CD4-positive, CD25-positive, alpha-beta regulatory T cell (primary cell): Measurements from ENCODE around the gene RACK1. TPM values are rescaled to one million over a fixed set of nuclear protein-coding genes. Genes with fewer than 3 reads are reported as not detected.

ENCODE experiments used
- ATAC-seq, 2 donors: fragments of 150-1000 bp; cut with Tn5 transposase; one replicate each; pipeline ENCODE4 v1.10.0; 2021; ENCODE audit warnings: low read depth in 2 of 2, moderate number of reproducible peaks in 2 of 2, moderate library complexity in 1 of 2
- DNase-seq, 3 donors: peaks; one replicate each; pipeline versions ENCODE4 v3.0.0 to v3.0.0-alpha.2; 2012 to 2022; ENCODE audit warnings: mixed read lengths in 1 of 3
- H3K27ac ChIP-seq: one replicate; pipeline ENCODE4 v1.7.0; 2013; ENCODE audit warnings: mild to moderate bottlenecking, low read length; ENCODE audit not compliant: insufficient read depth, poor library complexity, severe bottlenecking
- H3K27me3 ChIP-seq: one replicate; pipeline ENCODE4 v1.7.0; 2013; ENCODE audit warnings: low read length; ENCODE audit not compliant: control insufficient read depth, insufficient read depth
- H3K36me3 ChIP-seq: one replicate; pipeline ENCODE4 v1.7.0; 2013; ENCODE audit warnings: mild to moderate bottlenecking, low read length, moderate library complexity; ENCODE audit not compliant: control insufficient read depth, insufficient read depth
- H3K4me1 ChIP-seq: 2 replicates; pipeline ENCODE4 v1.7.0; 2013; ENCODE audit warnings: mild to moderate bottlenecking, low read length; ENCODE audit not compliant: insufficient read depth, control insufficient read depth, poor library complexity, severe bottlenecking
- H3K4me3 ChIP-seq: one replicate; pipeline ENCODE4 v1.7.0; 2013; ENCODE audit warnings: low read depth, mild to moderate bottlenecking, low read length, moderate library complexity
- H3K9me3 ChIP-seq, 2 experiments: 1 replicate in 1 of 2; 2 replicates in 1 of 2; pipeline ENCODE4 v1.7.0; 2013; ENCODE audit warnings: low read length in 2 of 2, mild to moderate bottlenecking in 1 of 2, moderate library complexity in 1 of 2; ENCODE audit not compliant: control insufficient read depth in 2 of 2
- H3K27ac Mint-ChIP-seq, 3 donors: one replicate each; pipeline ENCODE4 v1.8.0; 2020 to 2022; ENCODE audit warnings: mild to moderate bottlenecking in 3 of 3, mixed read lengths in 3 of 3, moderate library complexity in 2 of 3
- H3K27me3 Mint-ChIP-seq: one replicate; pipeline ENCODE4 v1.8.0; 2022; ENCODE audit warnings: mild to moderate bottlenecking, mixed read lengths
- H3K36me3 Mint-ChIP-seq: one replicate; pipeline ENCODE4 v1.8.0; 2020; ENCODE audit warnings: mixed read lengths
- H3K4me1 Mint-ChIP-seq, 4 donors: one replicate each; pipeline ENCODE4 v1.8.0; 2020 to 2022; ENCODE audit warnings: mixed read lengths in 4 of 4, mild to moderate bottlenecking in 1 of 4
- H3K4me3 Mint-ChIP-seq, 4 donors: one replicate each; pipeline ENCODE4 v1.8.0; 2020 to 2022; ENCODE audit warnings: mild to moderate bottlenecking in 4 of 4, mixed read lengths in 4 of 4, moderate library complexity in 3 of 4
- H3K9me3 Mint-ChIP-seq, 7 donors: one replicate each; pipeline ENCODE4 v1.8.0; 2020 to 2022; ENCODE audit warnings: mixed read lengths in 7 of 7, mild to moderate bottlenecking in 3 of 7, moderate library complexity in 2 of 7
- polyA plus RNA-seq, 4 donors: library from polyadenylated mRNA; unstranded; fragments of 300-500 nt; fragmentation: Illumina TruSeq; gene quantifications; one replicate each; pipeline ENCODE4 v1.2.3, GENCODE V29; 2021
- total RNA-seq: library from RNA; stranded (reverse); gene quantifications from one replicate; pipeline ENCODE4 v1.2.3, GENCODE V29; 2022

The RACK1 gene
- total and polyA plus RNA-seq, 5 donors from 2014 or later: 1,838 to 2,760 (median 2,238) TPM

GRCh38 chr5:181255836-181256578 is 12.3 kb upstream of the RACK1 start:
- Histone ChIP-seq H3K4me3 (peak overlapping the region; percentile 52), H3K9me3 (no peaks in the 10 kb centered on the region), H3K27me3 (no peaks in the 10 kb centered on the region), H3K27ac (no peak overlapping the region), H3K4me1 (peaks cover 71% of the 10 kb centered on the region), H3K36me3 (peaks cover 28% of the 10 kb centered on the region)
- peaks cover 20 to 84% (median 67%) of the 10 kb centered on the region in 4 donors for H3K4me1 Mint-ChIP-seq
- ATAC-seq: no peak
- no peak for DNase-seq
- H3K4me3 Mint-ChIP-seq: peak overlapping the region in 3 of 4 donors; percentile 17 to 78 (median 57)
- no peaks in the 10 kb centered on the region for H3K27me3 Mint-ChIP-seq
- H3K27ac Mint-ChIP-seq: peak overlapping the region in 2 of 3 donors; percentile 22 to 77
- no peaks in the 10 kb centered on the region for H3K9me3 Mint-ChIP-seq
- H3K36me3 Mint-ChIP-seq: peaks cover 27% of the 10 kb centered on the region

- H3K9me3 Mint-ChIP-seq: no peaks in the 10 kb centered on the region
- peaks cover 20 to 83% (median 67%) of the 10 kb centered on the region in 4 donors for H3K4me1 Mint-ChIP-seq
- Histone ChIP-seq H3K4me1 (peaks cover 73% of the 10 kb centered on the region), H3K4me3 (no peak overlapping the region), H3K36me3 (peaks cover 28% of the 10 kb centered on the region), H3K27me3 (no peaks in the 10 kb centered on the region), H3K27ac (no peak overlapping the region), H3K9me3 (no peaks in the 10 kb centered on the region)
- no peak for DNase-seq
- H3K27ac Mint-ChIP-seq: no peak overlapping the region
- H3K27me3 Mint-ChIP-seq: no peaks in the 10 kb centered on the region
- peak overlapping the region in 3 of 4 donors; percentile 9 to 78 (median 57) for H3K4me3 Mint-ChIP-seq
- peaks cover 28% of the 10 kb centered on the region for H3K36me3 Mint-ChIP-seq
- no peak for ATAC-seq
Observed at GRCh38 chr5:181255276-181255675, 11.6 kb upstream of the RACK1 start.

GRCh38 chr5:181248277-181248676 is 4.6 kb upstream of the RACK1 start:
- H3K4me1 ChIP-seq: peaks cover 70% of the 10 kb centered on the region
- ATAC-seq: no peak

GRCh38 chr5:181246276-181247049 is 2.8 kb upstream of the RACK1 start:
- no peaks in the 10 kb centered on the region for H3K9me3 ChIP-seq
- Mint-ChIP-seq H3K27me3 (no peaks in the 10 kb centered on the region), H3K4me3 (peak overlapping the region; percentile 93 to 99 (median 96)), H3K27ac (peak overlapping the region; percentile 97 to 99 (median 99)), H3K4me1 (peaks cover 22 to 89% (median 59%) of the 10 kb centered on the region in 4 donors), H3K9me3 (no peaks in the 10 kb centered on the region), H3K36me3 (peaks cover 17% of the 10 kb centered on the region)
- ATAC-seq (peak; percentile 30 to 35), DNase-seq (peak; percentile 55 to 82 (median 74))
- peak overlapping the region; percentile 91 for H3K27ac ChIP-seq
- H3K36me3 ChIP-seq: peaks cover 8% of the 10 kb centered on the region
- peaks cover 81% of the 10 kb centered on the region for H3K4me1 ChIP-seq
- no peaks in the 10 kb centered on the region for H3K27me3 ChIP-seq
- H3K4me3 ChIP-seq: peak overlapping the region; percentile 78

More at GRCh38 chr5:181248277-181248676, 4.6 kb upstream of the RACK1 start:
- Histone ChIP-seq H3K4me3 (peak overlapping the region; percentile 53), H3K27ac (peak overlapping the region; percentile 91), H3K9me3 (no peaks in the 10 kb centered on the region), H3K27me3 (no peaks in the 10 kb centered on the region), H3K36me3 (peaks cover 6% of the 10 kb centered on the region)
- peak overlapping the region; percentile 93 to 99 (median 96) for H3K4me3 Mint-ChIP-seq
- peaks cover 16 to 78% (median 50%) of the 10 kb centered on the region in 4 donors for H3K4me1 Mint-ChIP-seq
- H3K36me3 Mint-ChIP-seq: peaks cover 4% of the 10 kb centered on the region
- DNase-seq: no peak
- no peaks in the 10 kb centered on the region for H3K27me3 Mint-ChIP-seq
- no peaks in the 10 kb centered on the region for H3K9me3 Mint-ChIP-seq
- H3K27ac Mint-ChIP-seq: peak overlapping the region; percentile 71 to 97 (median 92)

GRCh38 chr5:181245427-181246275 is 1.9 kb upstream of the RACK1 start:
- H3K4me1 Mint-ChIP-seq: peaks cover 23 to 90% (median 58%) of the 10 kb centered on the region in 4 donors

GRCh38 chr5:181243018-181243563 is 615 bp downstream of the RACK1 start:
- DNase-seq (peak in 2 of 3 donors; percentile 33 to 46), ATAC-seq (peak; percentile 1 to 2)
- Mint-ChIP-seq H3K9me3 (no peaks in the 10 kb centered on the region), H3K4me1 (peaks cover 13 to 79% (median 49%) of the 10 kb centered on the region in 4 donors), H3K36me3 (peaks cover 30% of the 10 kb centered on the region), H3K4me3 (peak overlapping the region; percentile 95 to 99 (median 96)), H3K27me3 (no peaks in the 10 kb centered on the region), H3K27ac (peak overlapping the region; percentile 95 to 99 (median 97))
- no peaks in the 10 kb centered on the region for H3K27me3 ChIP-seq
- H3K4me3 ChIP-seq: peak overlapping the region; percentile 98
- H3K36me3 ChIP-seq: peaks cover 41% of the 10 kb centered on the region
- H3K27ac ChIP-seq: peak overlapping the region; percentile 91
- H3K9me3 ChIP-seq: no peaks in the 10 kb centered on the region
- H3K4me1 ChIP-seq: peaks cover 63% of the 10 kb centered on the region

More at GRCh38 chr5:181245427-181246275, 1.9 kb upstream of the RACK1 start:
- H3K4me1 ChIP-seq: peaks cover 80% of the 10 kb centered on the region
- Mint-ChIP-seq H3K36me3 (peaks cover 18% of the 10 kb centered on the region), H3K27me3 (no peaks in the 10 kb centered on the region), H3K9me3 (no peaks in the 10 kb centered on the region), H3K27ac (peak overlapping the region; percentile 97 to 99 (median 99)), H3K4me3 (peak overlapping the region; percentile 93 to 99 (median 96))
- H3K27ac ChIP-seq: peak overlapping the region; percentile 91
- DNase-seq: no peak
- H3K36me3 ChIP-seq: peaks cover 16% of the 10 kb centered on the region
- no peak for ATAC-seq
- H3K9me3 ChIP-seq: no peaks in the 10 kb centered on the region
- no peaks in the 10 kb centered on the region for H3K27me3 ChIP-seq
- peak overlapping the region; percentile 78 for H3K4me3 ChIP-seq

GRCh38 chr5:181242031-181242451 is 1.7 kb downstream of the RACK1 start:
- Mint-ChIP-seq H3K4me1 (peaks cover 13 to 73% (median 47%) of the 10 kb centered on the region in 4 donors), H3K4me3 (peak overlapping the region; percentile 95 to 99 (median 96)), H3K9me3 (no peaks in the 10 kb centered on the region), H3K27ac (peak overlapping the region; percentile 93 to 99 (median 97)), H3K36me3 (peaks cover 39% of the 10 kb centered on the region), H3K27me3 (no peaks in the 10 kb centered on the region)
- peaks cover 51% of the 10 kb centered on the region for H3K36me3 ChIP-seq
- ATAC-seq (no peak), DNase-seq (no peak)
- peaks cover 53% of the 10 kb centered on the region for H3K4me1 ChIP-seq
- peak overlapping the region; percentile 91 for H3K27ac ChIP-seq
- no peaks in the 10 kb centered on the region for H3K27me3 ChIP-seq
- H3K4me3 ChIP-seq: peak overlapping the region; percentile 98
- no peaks in the 10 kb centered on the region for H3K9me3 ChIP-seq
